ENCODE measurements around the gene SRL. TPM values are rescaled to one million over a fixed set of nuclear protein-coding genes. Genes with fewer than 3 reads are reported as not detected.
A peak's percentile ranks its signal among the peaks of the same experiment; 100 is the strongest.

Gene SRL
- total and polyA plus RNA-seq, 2 of the 13 experiments (the other 11 are each of a cell fraction or from before 2014, with no cell fraction given), result 0.05 TPM; not detected in 1

GRCh38 chr16:4253394-4254150, 11.7 kb upstream of the SRL start (continued):
- TF ChIP-seq NONO (IDR thresholded peaks at IDR 0.05) (no peak), NONO (CRISPR knock-in tag; conservative IDR thresholded peaks at IDR 0.05) (peak; percentile 96), ZNF616 (CRISPR knock-in tag; IDR thresholded peaks at IDR 0.05; ENCODE audit: low read depth) (peak; percentile 16; the same call in 1 of the 2 replicates), MLXIP (CRISPR knock-in tag; IDR thresholded peaks at IDR 0.05; ENCODE audit: borderline replicate concordance) (no peak), HDAC1 (CRISPR knock-in tag; IDR thresholded peaks at IDR 0.05) (no peak; the same call in none of the 2 replicates), ZNF124 (CRISPR knock-in tag; IDR thresholded peaks at IDR 0.05) (peak; percentile 72), XBP1 (CRISPR knock-in tag; IDR thresholded peaks at IDR 0.05) (0 out of 2 replicates have a peak, but pooled peaks have one; percentile 24), SALL1 (CRISPR knock-in tag; IDR thresholded peaks at IDR 0.05) (peak; percentile 56; the same call in 1 of the 2 replicates), ZNF143 (CRISPR knock-in tag; IDR thresholded peaks at IDR 0.05) (peak; percentile 60), JDP2 (CRISPR knock-in tag; IDR thresholded peaks at IDR 0.05; ENCODE audit: borderline replicate concordance) (no peak), ZNF746 (CRISPR knock-in tag; IDR thresholded peaks at IDR 0.05) (no peak), FOXC1 (CRISPR knock-in tag; IDR thresholded peaks at IDR 0.05; ENCODE audit: borderline replicate concordance) (peak; percentile 75; the same call in 1 of the 2 replicates), HNRNPL (IDR thresholded peaks at IDR 0.05; ENCODE audit: low read depth, low read length) (no peak), PITX1 (CRISPR knock-in tag; IDR thresholded peaks at IDR 0.05) (0 out of 2 replicates have a peak, but pooled peaks have one; percentile 58), KLF12 (CRISPR knock-in tag; IDR thresholded peaks at IDR 0.05; ENCODE audit: borderline replicate concordance) (peak; percentile 83; the same call in 1 of the 2 replicates), RARG (CRISPR knock-in tag; IDR thresholded peaks at IDR 0.05; ENCODE audit: low read depth) (no peak), RXRB (CRISPR knock-in tag; IDR thresholded peaks at IDR 0.05; ENCODE audit: borderline replicate concordance) (peak; percentile 69; the same call in 1 of the 2 replicates), MED8 (CRISPR knock-in tag; IDR thresholded peaks at IDR 0.05; ENCODE audit: insufficient replicate concordance) (no peak), ZBTB38 (CRISPR knock-in tag; IDR thresholded peaks at IDR 0.05) (peak; percentile 72; the same call in 1 of the 2 replicates), POGZ (CRISPR knock-in tag; IDR thresholded peaks at IDR 0.05) (peak; percentile 52; the same call in 1 of the 2 replicates), SOX6 (IDR thresholded peaks at IDR 0.05) (no peak), SOX6 (CRISPR knock-in tag; IDR thresholded peaks at IDR 0.05) (peak; percentile 62), RAD51 (IDR thresholded peaks at IDR 0.05; ENCODE audit: borderline replicate concordance) (no peak), AKAP8 (CRISPR knock-in tag; IDR thresholded peaks at IDR 0.05) (peak; percentile 8; the same call in 1 of the 2 replicates)
- TF ChIP-seq, protein P1, sequence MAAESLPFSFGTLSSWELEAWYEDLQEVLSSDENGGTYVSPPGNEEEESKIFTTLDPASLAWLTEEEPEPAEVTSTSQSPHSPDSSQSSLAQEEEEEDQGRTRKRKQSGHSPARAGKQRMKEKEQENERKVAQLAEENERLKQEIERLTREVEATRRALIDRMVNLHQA (CRISPR knock-in tag; IDR thresholded peaks at IDR 0.05), result 0 out of 2 replicates have a peak, but pooled peaks have one; percentile 31
- TF ChIP-seq, protein P2, sequence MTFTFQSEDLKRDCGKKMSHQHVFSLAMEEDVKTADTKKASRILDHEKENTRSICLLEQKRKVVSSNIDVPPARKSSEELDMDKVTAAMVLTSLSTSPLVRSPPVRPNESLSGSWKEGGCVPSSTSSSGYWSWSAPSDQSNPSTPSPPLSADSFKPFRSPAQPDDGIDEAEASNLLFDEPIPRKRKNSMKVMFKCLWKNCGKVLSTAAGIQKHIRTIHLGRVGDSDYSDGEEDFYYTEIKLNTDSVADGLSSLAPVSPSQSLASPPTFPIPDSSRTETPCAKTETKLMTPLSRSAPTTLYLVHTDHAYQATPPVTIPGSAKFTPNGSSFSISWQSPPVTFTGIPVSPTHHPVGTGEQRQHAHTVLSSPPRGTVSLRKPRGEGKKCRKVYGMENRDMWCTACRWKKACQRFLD (CRISPR knock-in tag; IDR thresholded peaks at IDR 0.05; ENCODE audit: borderline replicate concordance), result 0 out of 2 replicates have a peak, but pooled peaks have one; percentile 12

Measured in HepG2 (cell line).